ENCODE data around the gene RNF215. TPM values are rescaled to one million over a fixed set of nuclear protein-coding genes. Genes with fewer than 3 reads are reported as not detected.
A peak's percentile ranks its signal among the peaks of the same experiment; 100 is the strongest.

The RNF215 gene
- total RNA-seq, 1 donor from 2014 or later: 43.1 TPM

- TF ChIP-seq CTCF (IDR thresholded peaks at IDR 0.05; ENCODE audit: partially characterized antibody, unreplicated experiment): no peak
- H3K27ac Mint-ChIP-seq (ENCODE audit: unreplicated experiment): peak within 1 kb of the TSS; percentile 94
- H3K4me1 Mint-ChIP-seq (ENCODE audit: low read depth, unreplicated experiment): peaks cover 25% of the 10 kb centered on the region
- peaks cover 8% of the 10 kb centered on the region for H3K9me3 Mint-ChIP-seq (ENCODE audit: unreplicated experiment)
- H3K27me3 Mint-ChIP-seq (ENCODE audit: unreplicated experiment): peaks cover 13% of the 10 kb centered on the region
- H3K4me3 Mint-ChIP-seq (ENCODE audit: unreplicated experiment): peak within 1 kb of the TSS; percentile 97
- peak; percentile 90 for DNase-seq
- H3K36me3 Mint-ChIP-seq (ENCODE audit: unreplicated experiment): no peaks in the 10 kb centered on the region
Measured at GRCh38 chr22:30356449-30357235, 30.6 kb downstream of the RNF215 start, which contains the start of the genes CCDC157 and SF3A1. CCDC157 (plus strand) TSS chr22:30357007; CDS start chr22:30366001, 8,994 bp downstream. SF3A1 (minus strand) TSS chr22:30356894; CDS start chr22:30356792, 102 bp downstream.

GRCh38 chr22:30354644-30355043 lies 32.6 kb downstream of the RNF215 start:
- no peak for DNase-seq
- TF ChIP-seq CTCF (IDR thresholded peaks at IDR 0.05; ENCODE audit: partially characterized antibody, unreplicated experiment): no peak
- H3K36me3 Mint-ChIP-seq (ENCODE audit: unreplicated experiment): no peaks in the 10 kb centered on the region
- H3K9me3 Mint-ChIP-seq (ENCODE audit: unreplicated experiment): peaks cover 10% of the 10 kb centered on the region
- H3K27ac Mint-ChIP-seq (ENCODE audit: unreplicated experiment): peak overlapping the region; percentile 72
- no peak overlapping the region for H3K4me3 Mint-ChIP-seq (ENCODE audit: unreplicated experiment)
- H3K27me3 Mint-ChIP-seq (ENCODE audit: unreplicated experiment): peaks cover 13% of the 10 kb centered on the region
- H3K4me1 Mint-ChIP-seq (ENCODE audit: low read depth, unreplicated experiment): peaks cover 25% of the 10 kb centered on the region

- Mint-ChIP-seq H3K27me3 (ENCODE audit: unreplicated experiment) (peaks cover 10% of the 10 kb centered on the region), H3K27ac (ENCODE audit: unreplicated experiment) (no peak overlapping the region), H3K4me1 (ENCODE audit: low read depth, unreplicated experiment) (peaks cover 15% of the 10 kb centered on the region), H3K4me3 (ENCODE audit: unreplicated experiment) (no peak overlapping the region), H3K36me3 (ENCODE audit: unreplicated experiment) (no peaks in the 10 kb centered on the region), H3K9me3 (ENCODE audit: unreplicated experiment) (peaks cover 3% of the 10 kb centered on the region)
- DNase-seq: no peak
- TF ChIP-seq CTCF (IDR thresholded peaks at IDR 0.05; ENCODE audit: partially characterized antibody, unreplicated experiment): no peak
Measured at GRCh38 chr22:30351226-30351625, 36.0 kb downstream of the RNF215 start.

- H3K4me1 Mint-ChIP-seq (ENCODE audit: low read depth, unreplicated experiment): no peaks in the 10 kb centered on the region
Measured at GRCh38 chr22:30348809-30349208, 38.4 kb downstream of the RNF215 start.

More at GRCh38 chr22:30348809-30349208, 38.4 kb downstream of the RNF215 start:
- DNase-seq: no peak
- no peaks in the 10 kb centered on the region for H3K36me3 Mint-ChIP-seq (ENCODE audit: unreplicated experiment)
- H3K4me3 Mint-ChIP-seq (ENCODE audit: unreplicated experiment): no peak overlapping the region
- peaks cover 3% of the 10 kb centered on the region for H3K27me3 Mint-ChIP-seq (ENCODE audit: unreplicated experiment)
- TF ChIP-seq CTCF (IDR thresholded peaks at IDR 0.05; ENCODE audit: partially characterized antibody, unreplicated experiment): no peak
- H3K9me3 Mint-ChIP-seq (ENCODE audit: unreplicated experiment): peaks cover 2% of the 10 kb centered on the region
- H3K27ac Mint-ChIP-seq (ENCODE audit: unreplicated experiment): no peak overlapping the region
